ENCODE data around the gene PSD4. TPM values are rescaled to one million over a fixed set of nuclear protein-coding genes. Genes with fewer than 3 reads are reported as not detected.

Gene PSD4
- total and polyA plus RNA-seq, 2 experiments from 2014 or later, result 15.1 to 26.5 TPM

DNA sequence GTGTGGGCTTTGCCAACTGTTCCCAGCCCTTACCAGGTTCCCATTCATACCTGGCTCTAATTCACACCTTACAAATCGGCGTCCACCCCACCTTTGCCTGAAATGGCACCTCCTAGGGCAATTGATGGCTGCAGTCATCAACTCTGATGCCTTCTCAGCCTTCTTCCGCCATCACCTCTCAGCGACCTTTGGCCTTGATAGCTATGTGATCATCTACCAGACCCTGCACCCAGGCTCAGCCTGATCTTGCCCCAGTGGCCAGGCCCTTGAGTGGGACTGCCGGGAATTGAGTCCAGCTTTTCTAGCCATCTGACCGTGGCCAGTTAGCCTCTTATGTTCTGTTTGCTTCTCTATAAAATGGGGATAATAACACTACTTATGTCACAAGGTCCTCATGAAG, 32.5 kb downstream of the PSD4 start:
- Histone ChIP-seq H3K9me2 (replicated peaks; ENCODE audit: insufficient read depth) (no peaks in the 10 kb centered on the region), H3K4me2 (no peak overlapping the region), H3K9me3 (ENCODE audit: low read depth) (no peaks in the 10 kb centered on the region), H2AFZ (no peak overlapping the region), H3K27ac (no peak overlapping the region), H4K20me1 (ENCODE audit: insufficient read depth, poor library complexity, severe bottlenecking) (no peaks in the 10 kb centered on the region), H3K4me1 (ENCODE audit: insufficient read depth) (peaks cover 10% of the 10 kb centered on the region), H3K27me3 (no peaks in the 10 kb centered on the region), H3K4me3 (no peak overlapping the region), H3K79me2 (no peaks in the 10 kb centered on the region), H3K36me3 (replicated peaks; ENCODE audit: insufficient read depth, low read depth) (no peaks in the 10 kb centered on the region)
- WGBS (ENCODE audit: low lambda C conversion rate, missing lambda C conversion rate), result 75% methylated on average over 6 of the region's 6 CpGs
- TF ChIP-seq EZH2 (IDR thresholded peaks at IDR 0.05; ENCODE audit: borderline replicate concordance) (no peak), EZH2phosphoT487 (IDR thresholded peaks at IDR 0.05; ENCODE audit: low read depth, severe bottlenecking, unreplicated experiment) (no peak), CTCF (IDR thresholded peaks at IDR 0.05; ENCODE audit: poor library complexity) (no peak)
- no peak for DNase-seq (ENCODE audit: low spot score)

DNA sequence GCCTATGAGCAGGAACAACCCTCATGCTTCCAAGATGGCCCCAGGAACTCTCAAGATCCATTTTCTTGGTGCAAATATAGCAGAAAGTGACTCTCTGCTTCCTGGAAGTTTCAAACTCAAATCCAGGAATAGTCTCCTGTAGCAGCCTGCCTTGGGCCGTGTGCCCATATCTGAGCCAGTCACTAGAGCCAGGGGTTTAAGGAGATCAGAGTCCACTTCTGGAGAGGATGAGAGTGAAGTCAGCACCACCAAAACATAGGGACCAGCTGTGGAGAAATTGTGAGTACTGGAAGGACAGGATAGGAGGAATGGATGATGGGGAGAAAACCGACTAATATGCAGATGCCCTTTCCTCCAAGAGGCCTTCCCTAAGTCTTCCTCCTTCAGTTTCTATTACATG, 33.2 kb downstream of the PSD4 start:
- 87% methylated on average over 2 of the region's 2 CpGs for WGBS (ENCODE audit: low lambda C conversion rate, missing lambda C conversion rate)
- H3K9me2 ChIP-seq (replicated peaks; ENCODE audit: insufficient read depth), result no peaks in the 10 kb centered on the region
- H3K27me3 ChIP-seq, result no peaks in the 10 kb centered on the region
- H2AFZ ChIP-seq, result no peak overlapping the region
- no peak overlapping the region for H3K4me2 ChIP-seq
- no peak overlapping the region for H3K27ac ChIP-seq
- no peak for TF ChIP-seq EZH2 (IDR thresholded peaks at IDR 0.05; ENCODE audit: borderline replicate concordance)
- no peak for TF ChIP-seq EZH2phosphoT487 (IDR thresholded peaks at IDR 0.05; ENCODE audit: low read depth, severe bottlenecking, unreplicated experiment)
- no peak for TF ChIP-seq CTCF (IDR thresholded peaks at IDR 0.05; ENCODE audit: poor library complexity)
- no peaks in the 10 kb centered on the region for H3K9me3 ChIP-seq (ENCODE audit: low read depth)
- no peaks in the 10 kb centered on the region for H4K20me1 ChIP-seq (ENCODE audit: insufficient read depth, poor library complexity, severe bottlenecking)
- no peak for DNase-seq (ENCODE audit: low spot score)
- no peaks in the 10 kb centered on the region for H3K36me3 ChIP-seq (replicated peaks; ENCODE audit: insufficient read depth, low read depth)
- peaks cover 14% of the 10 kb centered on the region for H3K4me1 ChIP-seq (ENCODE audit: insufficient read depth)
- H3K79me2 ChIP-seq, result no peaks in the 10 kb centered on the region
- no peak overlapping the region for H3K4me3 ChIP-seq

DNA sequence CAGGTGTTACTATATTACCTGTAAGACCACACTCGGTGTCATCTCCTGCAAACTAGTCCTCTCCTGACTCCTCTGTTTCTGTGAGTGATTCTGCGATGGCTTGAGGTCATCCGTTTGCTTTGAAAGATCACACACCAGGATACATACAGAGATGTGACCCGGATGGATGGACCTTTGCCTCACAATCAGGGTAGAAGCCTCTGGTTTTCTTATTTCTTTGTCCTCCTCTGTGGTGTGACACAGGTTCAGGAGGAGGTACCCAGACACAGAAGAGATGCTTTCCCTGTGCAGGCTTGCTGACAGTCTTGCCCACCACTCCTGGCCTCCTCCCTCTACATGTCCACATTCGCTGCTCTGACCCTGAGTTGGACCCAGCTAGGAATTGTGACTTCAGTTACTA, 34.6 kb downstream of the PSD4 start:
- H3K9me2 ChIP-seq (replicated peaks; ENCODE audit: insufficient read depth), result no peaks in the 10 kb centered on the region
- no peaks in the 10 kb centered on the region for H3K9me3 ChIP-seq (ENCODE audit: low read depth)
- no peak for DNase-seq (ENCODE audit: low spot score)
- no peak overlapping the region for H3K27ac ChIP-seq
- H3K4me2 ChIP-seq, result no peak overlapping the region
- no peaks in the 10 kb centered on the region for H3K79me2 ChIP-seq
- H3K27me3 ChIP-seq, result no peaks in the 10 kb centered on the region
- TF ChIP-seq CTCF (IDR thresholded peaks at IDR 0.05; ENCODE audit: poor library complexity) (no peak), EZH2 (IDR thresholded peaks at IDR 0.05; ENCODE audit: borderline replicate concordance) (no peak), EZH2phosphoT487 (IDR thresholded peaks at IDR 0.05; ENCODE audit: low read depth, severe bottlenecking, unreplicated experiment) (no peak)
- H3K36me3 ChIP-seq (replicated peaks; ENCODE audit: insufficient read depth, low read depth), result no peaks in the 10 kb centered on the region
- 94% methylated on average over 5 of the region's 5 CpGs for WGBS (ENCODE audit: low lambda C conversion rate, missing lambda C conversion rate)
- H2AFZ ChIP-seq, result no peak overlapping the region
- no peak overlapping the region for H3K4me3 ChIP-seq
- no peaks in the 10 kb centered on the region for H4K20me1 ChIP-seq (ENCODE audit: insufficient read depth, poor library complexity, severe bottlenecking)
- H3K4me1 ChIP-seq (ENCODE audit: insufficient read depth), result peaks cover 17% of the 10 kb centered on the region
